GM18909 (cell line): ENCODE measurements around the gene LCE6A.

Experiments
- ATAC-seq: cut with Tn5 transposase; IDR thresholded peaks from one replicate; pipeline ENCODE4 v1.9.1; 2021; ENCODE audit warnings: mild to moderate bottlenecking; ENCODE audit not compliant: unreplicated experiment, poor library complexity

Gene LCE6A

GRCh38 chr1:152842556-152842955 lies at the start of gene LCE6A:
LCE6A (plus strand) TSS chr1:152842856; CDS start chr1:152843521, 665 bp downstream.
- no peak for ATAC-seq

GRCh38 chr1:152795686-152796085 lies 47.0 kb upstream of the LCE6A start:
- ATAC-seq: no peak

- no peak for ATAC-seq
These were observed 46.2 kb upstream of the LCE6A start, which contains the start of gene LCE1D for GRCh38 chr1:152796421-152796820. LCE1D (plus strand) TSS chr1:152796721; CDS start chr1:152797795, 1,074 bp downstream.

GRCh38 chr1:152801333-152801732 lies 41.3 kb upstream of the LCE6A start:
- no peak for ATAC-seq

GRCh38 chr1:152806576-152806975 lies 36.1 kb upstream of the LCE6A start, which contains the start of gene LCE1C:
LCE1C (minus strand) TSS chr1:152806651; CDS start chr1:152805478, 1,173 bp downstream.
- ATAC-seq: no peak

- ATAC-seq: no peak
These were observed 31.6 kb upstream of the LCE6A start for GRCh38 chr1:152811050-152811449.

GRCh38 chr1:152811671-152812070 lies 31.0 kb upstream of the LCE6A start, which contains the start of gene LCE1B:
LCE1B (plus strand) TSS chr1:152811971; CDS start chr1:152812447, 476 bp downstream.
- no peak for ATAC-seq

GRCh38 chr1:152817309-152817708 lies 25.3 kb upstream of the LCE6A start:
- ATAC-seq: no peak

GRCh38 chr1:152823294-152823693 lies 19.4 kb upstream of the LCE6A start:
- ATAC-seq: no peak

- ATAC-seq: no peak
These were observed 17.7 kb upstream of the LCE6A start for GRCh38 chr1:152824964-152825363.

- no peak for ATAC-seq
These were observed 15.5 kb upstream of the LCE6A start, which contains the start of gene LCE1A for GRCh38 chr1:152827173-152827572. LCE1A (plus strand) TSS chr1:152827473; CDS start chr1:152827473, 0 bp downstream.

GRCh38 chr1:152836870-152837269 lies 5.8 kb upstream of the LCE6A start:
- no peak for ATAC-seq

GRCh38 chr1:152855661-152856060 lies 13.0 kb downstream of the LCE6A start:
- no peak for ATAC-seq

GRCh38 chr1:152858062-152858461 lies 15.4 kb downstream of the LCE6A start:
- no peak for ATAC-seq

GRCh38 chr1:152859696-152860095 lies 17.0 kb downstream of the LCE6A start, which contains the start of gene LCE7A:
LCE7A (plus strand) TSS chr1:152859996; CDS start chr1:152860698, 702 bp downstream.
- ATAC-seq: no peak

GRCh38 chr1:152860129-152860528 lies 17.5 kb downstream of the LCE6A start:
- no peak for ATAC-seq

GRCh38 chr1:152861374-152861773 lies 18.7 kb downstream of the LCE6A start:
- ATAC-seq: no peak

GRCh38 chr1:152864443-152864842 lies 21.8 kb downstream of the LCE6A start:
- ATAC-seq: no peak

GRCh38 chr1:152866321-152866720 lies 23.7 kb downstream of the LCE6A start:
- no peak for ATAC-seq

GRCh38 chr1:152869808-152870419 lies 27.3 kb downstream of the LCE6A start:
- no peak for ATAC-seq

GRCh38 chr1:152870831-152871730 lies 28.4 kb downstream of the LCE6A start:
- no peak for ATAC-seq
